ENCODE results near the gene SPARCL1.

GRCh38 chr4:87505862-87506261 lies 23.3 kb downstream of the SPARCL1 start:
- TF ChIP-seq CTCF (IDR thresholded peaks at IDR 0.05) (no peak), POLR2A (IDR thresholded peaks at IDR 0.05) (no peak)
